Endothelial cell of umbilical vein (primary cell): ENCODE results near the gene GPSM1.

ENCODE experiments used
- EZH2 ChIP-seq: IDR thresholded peaks from 2 replicates; pipeline ENCODE4 v1.6.1; 2012; ENCODE audit warnings: borderline replicate concordance, low read depth, mild to moderate bottlenecking, moderate library complexity, low read length, inconsistent platforms; ENCODE audit not compliant: severe bottlenecking
- FOS ChIP-seq: IDR thresholded peaks from 2 replicates; pipeline ENCODE4 v1.6.1; 2011; ENCODE audit warnings: mild to moderate bottlenecking, low read length, moderate library complexity, borderline replicate concordance; ENCODE audit not compliant: insufficient read depth
- JUN ChIP-seq: IDR thresholded peaks from 2 replicates; pipeline ENCODE4 v1.6.1; 2011; ENCODE audit warnings: borderline replicate concordance, low read depth; ENCODE audit not compliant: insufficient read length, insufficient read depth
- POLR2A ChIP-seq: IDR thresholded peaks from 2 replicates; pipeline ENCODE4 v1.6.1; 2012; ENCODE audit warnings: low read depth, mild to moderate bottlenecking, control low read depth, low read length
- POLR2AphosphoS5 ChIP-seq: IDR thresholded peaks from 2 replicates; pipeline ENCODE4 v1.6.1; 2012; ENCODE audit warnings: low read depth, mild to moderate bottlenecking, control low read depth, low read length, moderate library complexity; ENCODE audit not compliant: insufficient read depth
- TF ChIP-seq, protein P1 (sequence below), 2 donors: IDR thresholded peaks; 1 replicate in 1 of 2; 2 replicates in 1 of 2; pipeline ENCODE4 v1.5.1; 2011; ENCODE audit warnings: low read length in 2 of 2, mild to moderate bottlenecking in 2 of 2, moderate library complexity in 2 of 2, control low read depth in 1 of 2, inconsistent platforms in 1 of 2, low read depth in 1 of 2; ENCODE audit not compliant: insufficient read depth in 1 of 2; ENCODE audit errors: extremely low read depth in 1 of 2

DNA sequence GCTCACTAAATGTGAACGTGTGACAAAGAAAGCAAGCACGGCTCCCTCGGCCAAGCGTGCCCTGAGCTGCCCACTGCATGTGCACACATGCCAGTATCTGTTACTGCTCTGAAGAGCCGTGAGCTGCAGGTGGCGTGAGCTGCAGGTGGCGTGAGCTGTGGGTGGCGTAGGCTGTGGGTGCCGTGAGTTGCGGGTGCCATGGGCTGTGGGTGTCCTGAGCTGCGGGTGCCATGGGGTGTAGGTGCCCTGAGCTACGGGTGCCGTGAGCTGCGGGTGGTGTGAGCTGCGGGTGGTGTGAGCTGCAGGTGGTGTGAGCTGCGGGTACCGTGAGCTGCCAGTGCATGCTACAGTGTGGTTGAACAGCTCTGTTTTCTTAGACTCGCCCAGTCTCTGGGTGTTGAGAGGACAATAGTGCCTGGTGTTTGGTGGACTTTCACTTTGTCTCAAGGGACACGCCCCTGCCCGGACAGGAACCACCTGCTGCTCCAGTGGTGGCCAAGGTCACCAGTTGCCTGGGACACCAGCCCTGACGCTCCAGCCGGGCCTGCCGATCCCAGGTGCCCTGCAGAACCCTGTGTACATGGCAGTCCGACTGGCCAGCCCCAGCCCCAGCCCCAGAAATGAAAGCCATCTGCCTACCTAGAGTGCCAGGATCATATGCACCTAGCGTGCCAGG is 30.2 kb upstream of the GPSM1 start:
- TF ChIP-seq POLR2A (no peak), EZH2 (no peak), POLR2AphosphoS5 (no peak), FOS (no peak), JUN (no peak)
- TF ChIP-seq, protein P1, sequence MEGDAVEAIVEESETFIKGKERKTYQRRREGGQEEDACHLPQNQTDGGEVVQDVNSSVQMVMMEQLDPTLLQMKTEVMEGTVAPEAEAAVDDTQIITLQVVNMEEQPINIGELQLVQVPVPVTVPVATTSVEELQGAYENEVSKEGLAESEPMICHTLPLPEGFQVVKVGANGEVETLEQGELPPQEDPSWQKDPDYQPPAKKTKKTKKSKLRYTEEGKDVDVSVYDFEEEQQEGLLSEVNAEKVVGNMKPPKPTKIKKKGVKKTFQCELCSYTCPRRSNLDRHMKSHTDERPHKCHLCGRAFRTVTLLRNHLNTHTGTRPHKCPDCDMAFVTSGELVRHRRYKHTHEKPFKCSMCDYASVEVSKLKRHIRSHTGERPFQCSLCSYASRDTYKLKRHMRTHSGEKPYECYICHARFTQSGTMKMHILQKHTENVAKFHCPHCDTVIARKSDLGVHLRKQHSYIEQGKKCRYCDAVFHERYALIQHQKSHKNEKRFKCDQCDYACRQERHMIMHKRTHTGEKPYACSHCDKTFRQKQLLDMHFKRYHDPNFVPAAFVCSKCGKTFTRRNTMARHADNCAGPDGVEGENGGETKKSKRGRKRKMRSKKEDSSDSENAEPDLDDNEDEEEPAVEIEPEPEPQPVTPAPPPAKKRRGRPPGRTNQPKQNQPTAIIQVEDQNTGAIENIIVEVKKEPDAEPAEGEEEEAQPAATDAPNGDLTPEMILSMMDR (IDR thresholded peaks at IDR 0.05; ENCODE audit: extremely low read depth in 1 of 2, insufficient read depth in 1 of 2, low read depth in 1 of 2, low read length in 2 of 2) = no peak
